ENCODE data around the gene SLC25A42.
"Not testable (repeated sequence)": the region's sequence is repeated elsewhere in the genome, so short reads cannot be mapped to it uniquely, and the experiment has no call there.

DNA sequence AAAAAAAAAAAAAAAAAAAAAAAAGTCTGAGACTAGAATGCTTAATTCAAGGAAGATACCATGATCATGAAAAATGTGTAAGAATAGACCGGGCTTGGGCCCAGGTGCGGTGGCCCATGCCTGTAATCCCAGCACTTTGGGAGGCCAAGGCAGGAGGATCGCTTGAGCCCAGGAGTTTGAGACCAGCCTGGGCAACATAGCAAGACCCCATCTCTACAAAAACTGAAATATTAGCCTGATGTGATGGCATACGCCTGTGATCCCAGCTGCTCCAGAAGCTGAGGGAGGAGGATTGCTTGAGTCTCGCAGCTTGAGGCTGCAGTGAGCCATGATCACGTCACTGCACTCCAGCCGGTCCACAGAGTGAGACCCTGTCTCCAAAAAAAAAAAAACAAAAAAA, 43.1 kb downstream of the SLC25A42 start:
- TF ChIP-seq, protein P1, sequence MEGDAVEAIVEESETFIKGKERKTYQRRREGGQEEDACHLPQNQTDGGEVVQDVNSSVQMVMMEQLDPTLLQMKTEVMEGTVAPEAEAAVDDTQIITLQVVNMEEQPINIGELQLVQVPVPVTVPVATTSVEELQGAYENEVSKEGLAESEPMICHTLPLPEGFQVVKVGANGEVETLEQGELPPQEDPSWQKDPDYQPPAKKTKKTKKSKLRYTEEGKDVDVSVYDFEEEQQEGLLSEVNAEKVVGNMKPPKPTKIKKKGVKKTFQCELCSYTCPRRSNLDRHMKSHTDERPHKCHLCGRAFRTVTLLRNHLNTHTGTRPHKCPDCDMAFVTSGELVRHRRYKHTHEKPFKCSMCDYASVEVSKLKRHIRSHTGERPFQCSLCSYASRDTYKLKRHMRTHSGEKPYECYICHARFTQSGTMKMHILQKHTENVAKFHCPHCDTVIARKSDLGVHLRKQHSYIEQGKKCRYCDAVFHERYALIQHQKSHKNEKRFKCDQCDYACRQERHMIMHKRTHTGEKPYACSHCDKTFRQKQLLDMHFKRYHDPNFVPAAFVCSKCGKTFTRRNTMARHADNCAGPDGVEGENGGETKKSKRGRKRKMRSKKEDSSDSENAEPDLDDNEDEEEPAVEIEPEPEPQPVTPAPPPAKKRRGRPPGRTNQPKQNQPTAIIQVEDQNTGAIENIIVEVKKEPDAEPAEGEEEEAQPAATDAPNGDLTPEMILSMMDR (IDR thresholded peaks at IDR 0.05; ENCODE audit: insufficient read depth, low read length) = not testable (repeated sequence)
- TF ChIP-seq POLR2AphosphoS5 (IDR thresholded peaks at IDR 0.05; ENCODE audit: low read depth); SPI1 (IDR thresholded peaks at IDR 0.05; ENCODE audit: borderline replicate concordance, low read depth); GABPA (IDR thresholded peaks at IDR 0.05; ENCODE audit: low read depth): not testable (repeated sequence)
- TF ChIP-seq, protein P2, sequence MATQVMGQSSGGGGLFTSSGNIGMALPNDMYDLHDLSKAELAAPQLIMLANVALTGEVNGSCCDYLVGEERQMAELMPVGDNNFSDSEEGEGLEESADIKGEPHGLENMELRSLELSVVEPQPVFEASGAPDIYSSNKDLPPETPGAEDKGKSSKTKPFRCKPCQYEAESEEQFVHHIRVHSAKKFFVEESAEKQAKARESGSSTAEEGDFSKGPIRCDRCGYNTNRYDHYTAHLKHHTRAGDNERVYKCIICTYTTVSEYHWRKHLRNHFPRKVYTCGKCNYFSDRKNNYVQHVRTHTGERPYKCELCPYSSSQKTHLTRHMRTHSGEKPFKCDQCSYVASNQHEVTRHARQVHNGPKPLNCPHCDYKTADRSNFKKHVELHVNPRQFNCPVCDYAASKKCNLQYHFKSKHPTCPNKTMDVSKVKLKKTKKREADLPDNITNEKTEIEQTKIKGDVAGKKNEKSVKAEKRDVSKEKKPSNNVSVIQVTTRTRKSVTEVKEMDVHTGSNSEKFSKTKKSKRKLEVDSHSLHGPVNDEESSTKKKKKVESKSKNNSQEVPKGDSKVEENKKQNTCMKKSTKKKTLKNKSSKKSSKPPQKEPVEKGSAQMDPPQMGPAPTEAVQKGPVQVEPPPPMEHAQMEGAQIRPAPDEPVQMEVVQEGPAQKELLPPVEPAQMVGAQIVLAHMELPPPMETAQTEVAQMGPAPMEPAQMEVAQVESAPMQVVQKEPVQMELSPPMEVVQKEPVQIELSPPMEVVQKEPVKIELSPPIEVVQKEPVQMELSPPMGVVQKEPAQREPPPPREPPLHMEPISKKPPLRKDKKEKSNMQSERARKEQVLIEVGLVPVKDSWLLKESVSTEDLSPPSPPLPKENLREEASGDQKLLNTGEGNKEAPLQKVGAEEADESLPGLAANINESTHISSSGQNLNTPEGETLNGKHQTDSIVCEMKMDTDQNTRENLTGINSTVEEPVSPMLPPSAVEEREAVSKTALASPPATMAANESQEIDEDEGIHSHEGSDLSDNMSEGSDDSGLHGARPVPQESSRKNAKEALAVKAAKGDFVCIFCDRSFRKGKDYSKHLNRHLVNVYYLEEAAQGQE (IDR thresholded peaks at IDR 0.05; ENCODE audit: insufficient replicate concordance, low read depth) = not testable (repeated sequence)

Measured in HL-60 (cell line).